Germinal center (tissue), 1 donor: ENCODE results near the gene CYB5R4.
"Not testable (repeated sequence)": the region's sequence is repeated elsewhere in the genome, so short reads cannot be mapped to it uniquely, and the experiment has no call there.

Experiments
- DNase-seq: peaks from one replicate; pipeline ENCODE4 v3.0.0; 2012; ENCODE audit warnings: mixed read lengths, low spot score

The CYB5R4 gene

GRCh38 chr6:83911278-83911677, 51.8 kb downstream of the CYB5R4 start:
- no peak for DNase-seq

GRCh38 chr6:83914953-83915352, 55.5 kb downstream of the CYB5R4 start:
- DNase-seq: no peak

GRCh38 chr6:83917001-83917400, 57.5 kb downstream of the CYB5R4 start:
- DNase-seq: no peak

DNA sequence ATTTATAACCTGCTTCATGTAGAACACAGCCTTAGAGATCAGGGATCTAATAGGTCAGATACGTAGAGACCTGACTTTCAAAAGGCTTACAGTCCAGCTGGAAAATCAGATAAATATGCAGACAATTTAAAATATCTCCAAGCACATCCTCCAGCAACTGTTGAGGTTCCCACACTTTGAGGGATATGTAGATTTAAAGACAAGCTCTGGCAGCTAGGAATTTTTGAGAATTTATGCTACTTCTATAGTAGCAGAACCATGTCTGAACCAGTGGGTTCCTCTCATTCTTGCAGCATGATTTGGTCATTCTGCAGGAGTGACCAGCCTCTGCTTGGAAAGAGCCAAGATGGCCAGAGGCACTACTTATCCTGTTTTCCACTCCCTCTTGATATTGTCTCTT, 60.5 kb downstream of the CYB5R4 start:
- no peak for DNase-seq

DNA sequence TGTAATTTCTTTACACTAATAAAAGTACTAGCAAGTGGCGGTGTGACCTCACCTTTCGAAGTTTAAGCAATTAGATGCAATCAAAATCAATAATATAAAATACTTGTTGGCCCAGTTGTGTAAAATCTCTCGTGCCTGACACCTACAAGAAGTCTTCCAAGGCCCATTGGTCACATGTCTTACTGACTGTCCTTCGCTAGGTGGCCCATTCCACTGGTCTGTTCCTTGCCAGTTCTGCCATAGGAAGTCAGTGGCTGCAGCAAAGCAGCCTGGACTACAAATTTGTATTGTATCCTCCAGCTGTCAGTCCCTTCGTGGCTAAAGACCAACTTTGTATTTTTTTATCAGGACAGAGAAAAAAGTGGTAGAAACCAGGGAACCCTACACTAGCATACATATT, 61.8 kb downstream of the CYB5R4 start:
- DNase-seq: no peak

DNA sequence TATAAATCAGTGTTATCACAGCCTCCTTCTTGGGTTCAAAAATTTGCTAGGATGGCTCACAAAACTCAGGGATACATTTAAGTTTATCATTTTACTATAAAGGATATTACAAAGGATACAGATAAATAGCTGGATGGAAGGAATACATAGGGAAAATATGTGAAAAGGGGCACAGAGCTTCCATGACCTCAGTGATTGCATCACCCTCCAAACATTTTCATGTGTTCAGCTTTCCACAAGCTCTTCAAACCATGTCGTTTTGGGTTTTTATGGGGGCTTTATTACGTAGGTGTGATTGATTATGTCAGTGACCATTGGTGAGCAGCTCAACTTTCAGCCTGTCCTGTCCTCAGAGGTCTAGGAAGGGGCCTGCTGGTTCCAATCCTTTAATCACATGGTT, 68.0 kb downstream of the CYB5R4 start:
- no peak for DNase-seq

- no peak for DNase-seq
Measured at GRCh38 chr6:83928286-83928685, 68.8 kb downstream of the CYB5R4 start.

- not testable (repeated sequence) for DNase-seq
Measured at GRCh38 chr6:83946201-83946833, 86.8 kb downstream of the CYB5R4 start.

- DNase-seq: not testable (repeated sequence)
Measured at GRCh38 chr6:83947983-83948382, 88.5 kb downstream of the CYB5R4 start.

DNA sequence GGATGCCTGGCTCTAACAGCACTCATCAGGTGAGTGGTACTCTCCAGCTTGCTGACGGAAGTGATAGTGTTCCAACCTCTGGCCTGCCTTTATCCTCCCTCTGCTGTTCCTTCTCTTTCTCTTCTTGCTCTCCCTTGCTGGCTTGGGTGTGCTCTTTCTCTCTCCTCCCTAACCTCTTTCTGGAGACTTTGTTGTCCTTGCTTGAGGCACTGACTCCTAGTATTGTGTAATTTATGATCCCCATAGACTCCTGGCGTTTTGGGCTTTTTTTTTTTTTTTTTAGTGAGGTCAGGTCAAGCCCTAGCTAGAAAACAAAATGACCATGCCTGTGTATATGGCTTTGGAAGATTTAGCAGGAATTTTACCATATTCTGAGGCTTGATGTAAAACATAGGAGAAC, 89.4 kb downstream of the CYB5R4 start:
- DNase-seq: no peak

GRCh38 chr6:83951423-83951822, 91.9 kb downstream of the CYB5R4 start:
- DNase-seq: not testable (repeated sequence)

DNA sequence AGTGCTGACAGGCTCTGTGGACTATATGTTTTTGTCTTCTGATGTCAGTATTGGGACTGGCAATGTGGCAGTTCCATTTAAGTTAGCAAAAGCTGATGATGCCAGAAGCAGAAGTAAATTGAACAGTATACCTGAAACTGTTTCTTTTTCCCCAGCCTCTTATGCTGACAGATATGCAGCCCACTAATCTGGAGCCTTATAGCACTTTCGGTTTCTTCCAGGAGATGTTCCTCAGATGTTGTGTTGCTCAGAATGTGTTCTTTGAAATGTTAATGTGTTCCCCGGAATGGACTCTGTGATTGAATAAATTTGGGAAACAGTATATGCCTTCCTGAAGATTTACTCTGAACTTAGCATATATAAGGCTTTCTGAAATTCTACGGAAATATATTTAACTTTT, 93.3 kb downstream of the CYB5R4 start:
- DNase-seq: no peak

DNA sequence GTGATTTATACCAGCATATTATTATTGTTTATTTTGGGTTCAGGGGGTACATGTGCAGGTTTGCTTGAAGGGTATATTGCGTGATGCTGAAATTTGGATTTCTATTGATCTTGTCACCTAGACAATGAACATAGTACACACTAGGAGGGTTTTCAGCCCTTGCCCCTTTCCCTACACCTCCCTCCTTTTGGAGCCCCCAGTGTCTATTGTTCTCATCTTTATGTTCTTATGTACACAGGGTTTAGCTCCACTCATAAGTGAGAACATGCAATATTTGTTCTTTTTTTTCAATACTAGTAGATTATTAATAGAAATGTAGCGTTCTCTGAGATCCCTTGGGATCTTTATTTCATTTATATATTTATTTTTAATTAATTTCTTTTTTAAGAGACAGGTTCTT, 94.9 kb downstream of the CYB5R4 start:
- no peak for DNase-seq

- no peak for DNase-seq
Measured at GRCh38 chr6:83958241-83958685, 98.8 kb downstream of the CYB5R4 start.

GRCh38 chr6:83960664-83961063, 101.2 kb downstream of the CYB5R4 start:
- DNase-seq: no peak

DNA sequence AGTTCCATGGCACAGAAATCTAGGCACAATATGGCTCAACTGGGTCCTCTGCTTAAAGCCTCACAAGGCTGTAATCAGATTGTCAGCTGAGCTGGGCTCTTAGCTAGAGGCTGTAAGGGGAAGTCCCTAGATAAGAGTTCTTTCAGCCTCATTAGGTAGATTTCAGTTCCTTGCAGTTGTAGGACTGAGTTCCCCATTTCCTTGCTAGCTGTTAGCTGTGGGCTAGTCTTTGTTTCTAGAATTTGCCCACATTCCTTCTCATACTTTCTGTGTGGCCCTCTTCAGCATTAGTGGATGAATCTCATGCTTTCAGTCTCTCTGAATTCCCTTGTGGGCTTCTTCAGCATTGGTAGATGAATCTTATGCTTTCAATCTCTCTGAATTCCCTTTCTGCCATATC, 103.1 kb downstream of the CYB5R4 start:
- DNase-seq: no peak

DNA sequence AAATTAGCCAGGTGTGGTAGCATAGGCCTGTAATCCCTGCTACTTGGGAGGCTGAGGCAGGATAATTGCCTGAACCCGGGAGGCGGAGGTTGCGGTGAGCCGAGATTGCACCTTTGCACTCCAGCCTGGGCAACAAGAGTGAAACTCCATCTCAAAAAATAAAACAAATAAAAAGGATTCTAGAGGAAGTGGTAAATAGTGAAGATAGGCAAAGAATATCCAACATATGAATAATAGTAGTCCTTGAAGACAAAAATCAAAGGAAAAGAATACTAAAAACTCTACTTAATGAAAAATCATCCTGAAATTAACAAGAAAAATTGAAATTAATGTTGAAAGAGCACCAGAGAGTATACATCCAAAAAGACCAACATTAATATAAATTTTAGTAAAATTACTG, 107.0 kb downstream of the CYB5R4 start:
- no peak for DNase-seq

GRCh38 chr6:83970582-83970981, 111.1 kb downstream of the CYB5R4 start:
- no peak for DNase-seq

DNA sequence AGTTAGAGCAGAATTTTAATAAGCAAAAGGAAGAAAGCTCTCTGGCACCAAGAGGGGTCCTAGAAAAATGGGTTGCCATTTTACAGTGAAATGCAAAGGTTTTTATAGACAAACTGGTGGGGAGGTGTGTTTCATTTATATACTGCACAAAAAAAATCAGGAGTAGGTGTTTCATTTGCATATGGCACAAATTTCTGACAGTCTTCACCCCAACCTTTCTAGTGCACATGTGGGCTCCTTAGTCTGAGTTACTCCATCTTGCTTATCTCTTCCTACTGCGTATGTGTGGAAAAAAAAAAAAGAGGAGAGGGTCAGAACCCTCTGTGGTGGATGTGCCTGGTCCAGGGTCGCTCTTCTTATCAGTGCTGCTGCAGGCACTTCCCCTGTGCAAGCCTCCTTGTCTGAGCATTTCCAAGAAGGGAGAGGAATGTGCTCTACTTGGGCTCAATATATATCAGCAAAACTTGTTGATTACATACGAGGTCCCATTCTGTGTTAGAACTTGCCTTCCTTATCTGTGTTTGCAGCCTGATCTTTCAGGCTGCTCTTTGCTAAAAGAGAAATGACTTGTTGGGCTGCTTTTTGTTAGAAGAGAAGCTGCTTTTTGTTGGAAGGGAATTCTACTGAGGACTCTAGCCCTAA, 115.0 kb downstream of the CYB5R4 start:
- no peak for DNase-seq

- no peak for DNase-seq
Measured at GRCh38 chr6:83976037-83976755, 116.7 kb downstream of the CYB5R4 start.

DNA sequence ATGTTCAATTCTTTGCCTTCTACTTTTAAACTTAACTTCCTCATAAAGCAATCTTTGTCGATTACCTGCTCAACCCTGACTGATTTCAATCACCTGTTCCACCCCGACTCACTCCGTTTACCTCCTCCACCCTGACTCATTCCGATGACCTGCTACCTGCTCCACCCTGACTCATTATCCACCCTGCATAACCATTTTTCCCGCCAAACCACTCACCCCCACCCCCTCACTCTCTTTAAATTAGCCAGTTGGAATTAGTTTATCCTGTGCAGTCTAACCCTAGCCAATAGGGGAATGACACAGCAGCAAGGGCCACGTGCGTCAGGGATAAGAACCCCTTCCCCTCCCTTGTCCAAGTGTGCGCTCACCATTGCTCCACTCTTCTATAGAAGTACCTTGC, 117.4 kb downstream of the CYB5R4 start:
- no peak for DNase-seq

DNA sequence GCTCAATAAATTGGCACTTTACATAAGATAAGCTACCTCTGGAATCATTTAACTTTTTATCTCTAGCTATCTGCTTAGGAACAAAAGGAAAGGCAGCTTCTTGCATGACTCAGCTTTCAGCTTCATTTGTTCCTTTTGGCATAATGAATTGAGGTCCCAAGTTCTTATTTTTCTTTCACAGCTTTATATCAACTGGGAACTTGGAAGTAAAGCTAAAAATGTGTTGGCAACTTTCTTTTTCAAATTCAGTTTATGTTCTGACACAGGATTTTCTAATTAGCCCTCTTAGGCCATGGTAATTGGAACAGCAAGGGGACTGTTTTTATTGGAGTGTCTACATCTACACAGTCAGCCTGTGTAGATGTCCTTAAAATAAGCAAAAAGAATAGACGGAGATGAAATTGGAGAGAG, 118.8 kb downstream of the CYB5R4 start:
- no peak for DNase-seq

GRCh38 chr6:83978997-83979396, 119.5 kb downstream of the CYB5R4 start:
- no peak for DNase-seq
